ENCODE data around the gene TCOF1.

Gene TCOF1

GRCh38 chr5:150323819-150324218, 33.7 kb upstream of the TCOF1 start:
- no peak overlapping the region for H3K4me3 ChIP-seq (ENCODE audit: low read depth, low read length)

DNA sequence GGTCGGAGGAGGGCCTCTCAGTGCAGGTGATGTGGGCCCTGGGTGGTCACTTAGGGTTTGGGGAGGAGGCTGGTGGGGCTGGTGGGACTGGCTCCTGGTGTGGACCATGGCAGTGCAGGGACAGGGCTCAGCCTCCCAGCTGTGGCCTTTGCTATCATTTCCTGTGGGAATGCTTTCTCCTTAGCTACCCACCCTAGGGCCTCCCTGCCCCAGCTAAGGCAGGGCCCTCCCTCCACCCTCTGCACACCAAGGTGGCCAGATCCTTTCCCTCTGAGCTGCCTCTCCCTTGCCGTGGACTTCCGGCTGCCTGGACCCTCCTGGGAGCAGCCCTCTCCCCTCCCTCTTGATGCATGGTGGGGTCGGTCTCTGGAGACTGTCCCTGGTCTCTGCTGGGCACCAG, 32.1 kb upstream of the TCOF1 start:
- H3K4me3 ChIP-seq (ENCODE audit: low read depth, low read length): no peak overlapping the region

- H3K4me3 ChIP-seq (ENCODE audit: low read depth, low read length): no peak overlapping the region
These were observed 30.8 kb upstream of the TCOF1 start for GRCh38 chr5:150326707-150327106.

GRCh38 chr5:150327139-150327538, 30.4 kb upstream of the TCOF1 start:
- no peak overlapping the region for H3K4me3 ChIP-seq (ENCODE audit: low read depth, low read length)

DNA sequence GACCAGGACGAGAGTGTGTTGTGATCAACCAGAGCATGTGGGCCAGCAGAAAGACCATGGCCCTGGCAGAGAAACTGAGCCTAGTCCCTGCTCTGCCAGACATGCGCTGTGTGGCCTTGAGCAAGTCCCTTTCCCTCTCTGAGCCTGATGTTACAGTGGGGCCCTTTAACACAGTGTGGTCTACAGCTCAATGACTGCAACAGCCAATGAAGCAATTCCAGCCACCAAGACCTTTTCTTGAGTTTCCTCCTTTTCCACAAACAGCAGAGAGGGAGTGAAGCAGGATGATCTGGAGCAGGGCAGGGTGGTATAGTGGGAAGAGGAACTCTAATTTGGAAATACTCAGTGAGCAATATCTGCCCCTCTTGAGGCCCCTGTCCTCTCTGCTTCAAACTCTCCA, 29.0 kb upstream of the TCOF1 start:
- H3K4me3 ChIP-seq (ENCODE audit: low read depth, low read length): no peak overlapping the region

DNA sequence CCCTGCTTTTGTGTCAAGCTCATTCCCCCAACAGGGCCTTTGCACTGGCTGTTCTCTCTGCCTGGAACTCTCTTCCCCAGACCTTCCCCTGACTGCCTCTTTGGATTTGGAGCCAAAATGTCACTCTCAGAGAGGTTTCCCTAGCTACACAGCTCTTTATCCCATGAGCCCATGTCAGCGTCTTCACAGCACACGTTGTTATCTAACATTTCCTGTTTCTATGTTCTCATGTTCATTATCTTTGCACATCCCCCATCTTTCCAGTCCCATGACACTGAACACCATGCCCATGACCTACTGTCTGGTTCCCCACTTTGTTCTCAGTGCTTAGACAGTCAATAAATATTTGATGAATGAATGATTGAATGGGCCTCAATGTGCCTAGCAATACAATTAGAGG, 28.5 kb upstream of the TCOF1 start:
- no peak overlapping the region for H3K4me3 ChIP-seq (ENCODE audit: low read depth, low read length)

DNA sequence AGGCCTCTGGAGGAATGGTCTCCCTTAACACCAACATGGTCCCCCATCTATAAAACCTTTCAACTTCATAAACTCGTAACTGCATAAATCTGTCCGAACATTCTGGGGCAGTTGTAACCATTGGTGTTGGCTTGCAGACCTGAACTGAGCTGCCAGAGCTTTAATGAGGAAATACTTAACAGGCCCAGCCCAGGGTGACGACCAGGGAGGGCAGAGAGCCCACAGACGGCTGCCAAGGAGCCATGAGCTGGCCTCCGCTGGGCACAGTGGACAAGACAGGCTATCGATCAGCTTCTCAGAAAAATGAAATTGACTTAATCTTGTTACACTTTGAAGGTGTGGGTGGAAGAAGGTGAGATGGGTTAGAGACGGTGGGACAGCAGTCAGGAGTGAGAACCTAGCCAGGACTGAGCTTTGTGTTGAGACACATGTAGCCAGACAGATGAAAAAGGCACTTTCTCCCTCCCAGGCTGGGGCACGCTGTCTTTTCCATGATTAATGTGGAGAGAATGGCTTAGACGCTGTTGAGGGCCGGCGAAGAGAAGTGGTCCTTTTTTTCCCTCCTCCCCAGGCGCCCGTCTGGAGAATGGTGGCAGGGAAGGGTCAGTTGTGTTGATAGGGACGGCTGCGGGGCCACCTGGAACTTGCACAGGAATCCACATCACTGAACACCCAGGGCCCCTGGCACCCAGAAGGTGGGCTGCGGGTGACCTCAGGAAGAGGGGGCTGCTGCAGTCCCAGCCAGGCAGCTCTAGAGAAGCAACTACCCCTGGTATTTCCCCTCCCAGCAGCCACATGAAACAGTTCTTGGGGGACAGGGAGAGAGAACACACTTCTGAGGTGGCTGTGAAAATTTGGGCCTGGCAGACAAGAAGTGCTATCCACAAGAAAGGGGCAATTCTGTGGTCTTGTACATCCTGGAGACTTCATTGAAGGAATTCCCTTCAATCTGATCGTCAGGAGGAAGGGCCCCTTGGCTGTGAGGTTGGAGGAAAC, 27.3 kb upstream of the TCOF1 start:
- no peak overlapping the region for H3K4me3 ChIP-seq (ENCODE audit: low read depth, low read length)

DNA sequence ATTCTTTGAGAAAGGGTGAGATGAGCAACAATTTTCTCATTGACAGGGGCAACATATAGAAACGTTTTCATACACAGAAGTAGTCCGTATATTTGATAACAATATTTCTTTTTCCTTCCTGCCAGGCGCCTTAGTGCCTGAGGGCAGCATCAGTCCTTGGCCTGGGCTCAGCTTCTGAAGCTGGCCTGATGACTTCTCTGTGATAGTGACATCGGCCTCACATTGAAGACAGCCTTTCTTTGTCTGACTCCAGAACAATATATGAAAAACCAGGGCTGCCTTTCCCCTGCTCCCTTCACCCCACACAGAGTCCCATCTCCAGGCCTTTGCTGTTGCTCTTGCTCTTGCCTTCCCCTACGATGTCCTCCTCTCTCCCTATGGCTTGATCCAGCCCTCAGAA, 24.1 kb upstream of the TCOF1 start:
- no peak overlapping the region for H3K4me3 ChIP-seq (ENCODE audit: low read depth, low read length)

DNA sequence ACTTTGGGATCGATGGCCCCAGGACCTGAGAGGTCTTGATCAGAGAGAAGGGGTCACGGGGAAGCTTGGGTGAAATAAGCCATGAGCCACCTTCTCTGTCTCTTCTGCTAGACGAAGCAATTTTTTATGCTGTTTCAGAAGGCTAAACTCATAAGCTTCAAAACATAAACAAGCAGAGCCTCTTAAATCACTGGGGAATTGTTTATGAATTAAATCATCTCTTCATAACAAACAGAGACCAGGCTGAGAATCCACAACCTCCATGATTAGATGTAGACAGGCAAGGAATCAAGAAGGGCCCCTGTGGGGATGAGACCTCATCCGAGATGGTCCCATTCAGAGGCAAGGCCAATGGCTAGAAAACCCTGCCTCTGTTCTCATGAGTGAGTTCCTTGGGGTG, 21.7 kb upstream of the TCOF1 start:
- no peak overlapping the region for H3K4me3 ChIP-seq (ENCODE audit: low read depth, low read length)

DNA sequence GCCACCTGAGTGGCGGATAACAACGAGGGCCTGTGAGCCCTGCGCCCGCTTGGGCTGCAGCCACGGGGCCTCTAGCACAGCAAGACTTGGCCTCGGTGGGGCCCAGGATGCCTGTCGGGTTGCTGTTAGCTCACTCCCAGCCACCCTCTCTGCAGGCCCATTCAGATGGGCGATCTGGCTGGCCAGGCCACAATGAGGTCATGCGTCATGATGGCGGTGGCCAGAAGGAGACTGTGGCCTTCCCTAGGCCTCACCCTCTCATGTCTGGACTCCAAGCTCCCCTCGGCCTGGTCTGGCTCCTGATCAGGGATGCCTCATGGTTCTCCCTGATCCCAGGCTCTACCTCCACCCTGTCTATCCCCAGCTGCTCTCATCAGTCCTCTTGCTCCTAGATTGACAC, 19.0 kb upstream of the TCOF1 start:
- H3K4me3 ChIP-seq (ENCODE audit: low read depth, low read length): no peak overlapping the region

DNA sequence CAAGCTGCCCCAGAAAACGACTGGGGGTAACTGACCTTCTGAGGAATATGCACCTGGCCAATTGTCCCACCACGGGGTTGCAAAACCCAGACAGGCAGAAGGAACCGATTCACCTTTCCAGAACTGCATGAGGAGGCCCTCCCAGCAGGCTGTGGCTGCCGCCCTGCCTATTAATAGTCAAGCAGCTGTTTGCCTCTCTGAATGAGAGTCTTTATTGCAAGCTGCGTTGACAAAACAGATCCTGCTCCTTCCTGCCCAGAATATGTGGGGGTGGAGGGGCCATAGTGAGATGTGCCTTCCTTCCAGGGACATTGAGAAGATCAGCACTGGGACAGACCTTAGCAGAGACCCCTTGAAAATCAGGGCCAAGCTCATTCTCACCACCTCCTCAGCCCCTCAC, 18.3 kb upstream of the TCOF1 start:
- no peak overlapping the region for H3K4me3 ChIP-seq (ENCODE audit: low read depth, low read length)

DNA sequence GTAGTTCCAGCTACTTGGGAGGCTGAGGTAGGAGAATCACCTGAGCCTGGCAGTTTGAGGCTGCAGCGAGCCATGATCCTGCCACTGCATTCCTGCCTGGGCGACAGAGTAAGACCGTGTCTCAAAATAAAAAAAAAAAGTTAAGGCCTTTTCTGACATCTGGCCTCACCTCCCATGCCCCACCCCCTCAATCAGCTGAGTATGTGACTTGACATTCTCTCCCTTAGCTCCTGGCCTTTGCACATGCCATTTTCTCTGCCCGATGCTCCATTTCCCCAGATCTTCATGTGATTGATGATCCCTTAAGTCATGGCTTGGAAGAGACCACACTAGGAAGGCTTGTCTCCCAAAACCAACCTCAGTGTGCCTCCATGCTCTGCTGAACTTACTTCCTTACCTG, 17.7 kb upstream of the TCOF1 start:
- H3K4me3 ChIP-seq (ENCODE audit: low read depth, low read length): no peak overlapping the region

GRCh38 chr5:150340614-150341255, 16.8 kb upstream of the TCOF1 start:
- H3K4me3 ChIP-seq (ENCODE audit: low read depth, low read length): no peak overlapping the region

DNA sequence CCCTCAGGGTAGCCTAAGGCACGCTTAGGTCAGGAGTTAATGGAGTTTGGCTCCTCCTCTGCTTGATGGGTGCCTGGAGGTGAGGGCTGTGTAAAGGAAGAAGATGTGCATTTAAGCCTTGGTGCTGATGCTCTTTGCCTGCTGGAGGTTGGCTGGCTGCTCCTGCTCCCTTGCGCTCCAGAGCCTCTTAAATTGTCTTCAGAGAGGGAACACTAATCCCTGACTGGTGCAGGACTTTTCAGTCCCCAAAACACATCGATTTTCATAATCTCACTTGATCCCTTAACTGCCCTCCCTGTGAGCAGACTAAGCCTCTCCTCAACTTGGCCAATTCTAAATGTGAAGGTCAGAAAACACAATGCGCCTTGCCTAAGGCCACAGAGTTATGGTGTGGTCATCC, 16.2 kb upstream of the TCOF1 start:
- no peak overlapping the region for H3K4me3 ChIP-seq (ENCODE audit: low read depth, low read length)

DNA sequence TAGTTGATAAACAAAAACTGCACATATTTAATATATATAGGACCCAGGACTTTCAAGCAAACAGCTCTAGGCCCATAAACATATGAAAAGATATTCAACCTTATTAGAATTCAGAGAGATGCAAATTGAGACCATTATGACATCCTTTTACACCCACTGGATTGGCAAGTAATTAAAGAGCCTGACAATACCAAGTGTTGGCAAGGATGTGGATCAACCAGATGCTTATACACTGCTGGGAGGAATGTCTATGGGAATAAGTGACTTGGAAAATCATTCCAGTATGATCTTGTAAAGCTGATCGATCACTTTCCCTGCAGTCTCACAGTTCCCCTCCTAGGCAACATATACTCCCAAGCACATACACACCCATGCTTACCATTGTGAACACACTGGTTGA, 15.5 kb upstream of the TCOF1 start:
- H3K4me3 ChIP-seq (ENCODE audit: low read depth, low read length): no peak overlapping the region

- H3K4me3 ChIP-seq (ENCODE audit: low read depth, low read length): no peak overlapping the region
These were observed 14.9 kb upstream of the TCOF1 start for GRCh38 chr5:150342583-150342982.

DNA sequence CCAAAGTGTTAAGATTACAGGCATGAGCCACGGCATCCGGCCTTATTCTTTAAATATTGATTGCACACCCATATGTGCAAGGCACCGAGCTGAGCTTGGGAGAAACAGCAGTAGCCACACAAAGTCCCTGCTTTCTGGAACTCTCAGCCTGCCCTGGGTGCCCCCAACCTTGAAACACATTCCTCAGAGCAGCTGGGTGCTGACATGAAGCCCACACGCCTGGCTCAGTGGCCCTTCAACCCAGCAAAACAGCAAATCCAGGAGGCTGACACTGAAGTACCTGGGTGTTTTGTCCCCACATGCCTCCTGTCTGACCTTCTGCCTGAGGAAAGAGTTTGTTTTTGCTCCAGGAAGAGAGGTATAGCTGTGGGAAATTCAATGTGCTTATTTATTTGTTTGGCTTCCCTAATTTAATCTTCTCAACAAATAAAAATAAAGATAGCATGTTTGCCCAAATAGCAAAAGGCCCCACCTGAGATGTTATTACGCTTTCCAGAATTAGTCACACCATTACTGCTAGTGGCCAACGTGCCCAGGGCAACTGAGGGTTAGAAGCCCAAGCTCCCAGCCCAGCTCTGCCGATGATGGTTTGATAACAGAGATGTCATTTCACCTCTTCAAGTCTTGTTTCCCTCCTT, 13.4 kb upstream of the TCOF1 start:
- no peak overlapping the region for H3K4me3 ChIP-seq (ENCODE audit: low read depth, low read length)

- H3K4me3 ChIP-seq (ENCODE audit: low read depth, low read length): no peak overlapping the region
These were observed 11.8 kb upstream of the TCOF1 start for GRCh38 chr5:150345716-150346115.

DNA sequence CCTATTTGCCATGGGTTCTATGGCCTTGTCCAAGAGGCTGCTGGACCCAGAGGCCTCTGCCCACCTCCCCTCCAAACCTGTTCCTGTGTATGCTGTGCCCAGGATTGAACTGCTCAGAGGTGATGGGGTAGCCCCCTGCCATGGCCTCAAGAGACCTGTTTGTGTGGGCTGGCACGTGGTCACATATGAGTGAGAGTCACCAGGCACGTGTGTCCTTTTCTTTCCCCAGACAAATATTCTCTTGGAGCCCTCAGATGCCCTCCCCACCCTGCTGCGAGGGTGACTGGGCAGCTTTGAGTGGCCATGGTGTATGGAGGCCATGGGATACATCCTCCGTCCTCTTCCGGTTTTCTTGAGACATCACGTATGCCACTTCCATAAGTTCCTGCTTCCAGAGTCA, 10.9 kb upstream of the TCOF1 start:
- no peak overlapping the region for H3K4me3 ChIP-seq (ENCODE audit: low read depth, low read length)

GRCh38 chr5:150347003-150347402, 10.5 kb upstream of the TCOF1 start:
- H3K4me3 ChIP-seq (ENCODE audit: low read depth, low read length): no peak overlapping the region

DNA sequence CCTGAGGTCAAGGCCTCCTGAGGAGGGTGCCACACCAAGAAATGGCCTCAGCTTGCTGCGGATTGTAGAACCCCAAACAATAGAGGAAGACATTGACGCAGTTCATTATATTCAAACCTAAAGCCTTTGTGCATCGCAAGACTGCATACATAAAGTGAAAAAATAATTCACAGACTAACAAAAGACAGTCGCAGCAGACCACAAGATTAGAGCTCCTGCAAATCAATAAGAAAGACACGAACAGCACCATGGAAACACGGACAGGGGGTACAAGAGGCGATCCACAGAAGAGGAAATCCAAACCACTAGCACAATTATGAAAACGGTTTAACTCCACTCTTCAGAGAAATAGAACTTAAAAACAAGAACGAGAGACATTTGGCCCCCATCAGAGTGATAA, 10.0 kb upstream of the TCOF1 start:
- no peak overlapping the region for H3K4me3 ChIP-seq (ENCODE audit: low read depth, low read length)

All from iPS-11a (cell line).